ENCODE data around the gene CEP128.

CEP128 gene

GRCh38 chr14:80906946-80907345, 34.6 kb downstream of the CEP128 start:
- no peak overlapping the region for H3K4me3 ChIP-seq (ENCODE audit: low read length)
- no peak overlapping the region for H2AFZ ChIP-seq (ENCODE audit: low read depth, low read length)
- peaks cover 5% of the 10 kb centered on the region for H3K36me3 ChIP-seq (replicated peaks; ENCODE audit: low read depth, low read length)
- no peaks in the 10 kb centered on the region for H4K20me1 ChIP-seq (ENCODE audit: insufficient read depth, low read length)
- TF ChIP-seq EZH2phosphoT487 (IDR thresholded peaks at IDR 0.05; ENCODE audit: low read depth) (no peak), CTCF (IDR thresholded peaks at IDR 0.05; ENCODE audit: low read depth, low read length) (no peak)
- H3K27ac ChIP-seq (ENCODE audit: low read length), result no peak overlapping the region
- H3K79me2 ChIP-seq (ENCODE audit: low read length), result no peaks in the 10 kb centered on the region
- H3K27me3 ChIP-seq (ENCODE audit: low read depth, low read length), result no peaks in the 10 kb centered on the region
- no peak overlapping the region for H3K4me2 ChIP-seq (ENCODE audit: low read length)
- no peak overlapping the region for H3K9ac ChIP-seq (ENCODE audit: low read length)
- no peaks in the 10 kb centered on the region for H3K9me3 ChIP-seq (ENCODE audit: insufficient read depth, low read length)
- H3K4me1 ChIP-seq (ENCODE audit: low read length), result peaks cover 6% of the 10 kb centered on the region; the same call in 1 of the 2 replicates

- Histone ChIP-seq H3K79me2 (ENCODE audit: low read length) (no peaks in the 10 kb centered on the region), H3K4me2 (ENCODE audit: low read length) (no peak overlapping the region), H3K9ac (ENCODE audit: low read length) (no peak overlapping the region), H3K4me1 (ENCODE audit: low read length) (peaks cover 6% of the 10 kb centered on the region; the same call in 1 of the 2 replicates), H3K36me3 (replicated peaks; ENCODE audit: low read depth, low read length) (peaks cover 5% of the 10 kb centered on the region), H3K27ac (ENCODE audit: low read length) (no peak overlapping the region), H3K4me3 (ENCODE audit: low read length) (no peak overlapping the region), H3K9me3 (ENCODE audit: insufficient read depth, low read length) (no peaks in the 10 kb centered on the region), H4K20me1 (ENCODE audit: insufficient read depth, low read length) (no peaks in the 10 kb centered on the region), H2AFZ (ENCODE audit: low read depth, low read length) (no peak overlapping the region), H3K27me3 (ENCODE audit: low read depth, low read length) (no peaks in the 10 kb centered on the region)
- TF ChIP-seq EZH2phosphoT487 (IDR thresholded peaks at IDR 0.05; ENCODE audit: low read depth) (no peak), CTCF (IDR thresholded peaks at IDR 0.05; ENCODE audit: low read depth, low read length) (no peak)
Measured at GRCh38 chr14:80906336-80906735, 35.2 kb downstream of the CEP128 start.

GRCh38 chr14:80902608-80903007, 38.9 kb downstream of the CEP128 start:
- Histone ChIP-seq H3K4me2 (ENCODE audit: low read length) (no peak overlapping the region), H3K79me2 (ENCODE audit: low read length) (no peaks in the 10 kb centered on the region), H3K27ac (ENCODE audit: low read length) (no peak overlapping the region), H3K4me1 (ENCODE audit: low read length) (peaks cover 6% of the 10 kb centered on the region; the same call in 1 of the 2 replicates), H4K20me1 (ENCODE audit: insufficient read depth, low read length) (no peaks in the 10 kb centered on the region), H2AFZ (ENCODE audit: low read depth, low read length) (no peak overlapping the region), H3K9me3 (ENCODE audit: insufficient read depth, low read length) (no peaks in the 10 kb centered on the region), H3K36me3 (replicated peaks; ENCODE audit: low read depth, low read length) (peaks cover 15% of the 10 kb centered on the region), H3K27me3 (ENCODE audit: low read depth, low read length) (no peaks in the 10 kb centered on the region), H3K4me3 (ENCODE audit: low read length) (no peak overlapping the region), H3K9ac (ENCODE audit: low read length) (no peak overlapping the region)
- TF ChIP-seq CTCF (IDR thresholded peaks at IDR 0.05; ENCODE audit: low read depth, low read length) (no peak), EZH2phosphoT487 (IDR thresholded peaks at IDR 0.05; ENCODE audit: low read depth) (no peak)

GRCh38 chr14:80901822-80902221, 39.7 kb downstream of the CEP128 start:
- peaks cover 15% of the 10 kb centered on the region for H3K36me3 ChIP-seq (replicated peaks; ENCODE audit: low read depth, low read length)
- H2AFZ ChIP-seq (ENCODE audit: low read depth, low read length), result no peak overlapping the region
- H3K4me2 ChIP-seq (ENCODE audit: low read length), result no peak overlapping the region
- no peaks in the 10 kb centered on the region for H3K9me3 ChIP-seq (ENCODE audit: insufficient read depth, low read length)
- peaks cover 6% of the 10 kb centered on the region; the same call in 1 of the 2 replicates for H3K4me1 ChIP-seq (ENCODE audit: low read length)
- no peak overlapping the region for H3K4me3 ChIP-seq (ENCODE audit: low read length)
- no peaks in the 10 kb centered on the region for H4K20me1 ChIP-seq (ENCODE audit: insufficient read depth, low read length)
- no peaks in the 10 kb centered on the region for H3K27me3 ChIP-seq (ENCODE audit: low read depth, low read length)
- no peak for TF ChIP-seq CTCF (IDR thresholded peaks at IDR 0.05; ENCODE audit: low read depth, low read length)
- TF ChIP-seq EZH2phosphoT487 (IDR thresholded peaks at IDR 0.05; ENCODE audit: low read depth), result no peak
- no peak overlapping the region for H3K9ac ChIP-seq (ENCODE audit: low read length)
- H3K27ac ChIP-seq (ENCODE audit: low read length), result no peak overlapping the region
- H3K79me2 ChIP-seq (ENCODE audit: low read length), result no peaks in the 10 kb centered on the region
